ENCODE measurements around the gene MCMBP. TPM values are rescaled to one million over a fixed set of nuclear protein-coding genes. Genes with fewer than 3 reads are reported as not detected.

MCMBP gene
- total RNA-seq, 1 experiment from 2014 or later, result 87.1 TPM

GRCh38 chr10:119893845-119894427 lies 21.3 kb upstream of the MCMBP start:
- no peak overlapping the region for H2BK15ac ChIP-seq (ENCODE audit: low read depth, low read length)
- Mint-ChIP-seq H3K27me3 (ENCODE audit: low read depth) (no peaks in the 10 kb centered on the region; the same call in 1 of the 2 replicates), H3K4me3 (peak overlapping the region; percentile 93 to 94), H3K27ac (no peak overlapping the region), H3K9me3 (peaks cover 0 to 4% of the 10 kb centered on the region in 2 experiments; a peak in 3 of 5 replicates), H3K4me1 (peaks cover 15 to 17% of the 10 kb centered on the region in 2 experiments), H3K36me3 (ENCODE audit: insufficient read depth in 1 of 3, low read depth in 3 of 3) (peaks cover 24 to 40% (median 26%) of the 10 kb centered on the region in 3 experiments; a peak in 6 of 7 replicates)
- peak overlapping the region; percentile 99 for H3K4me2 ChIP-seq (ENCODE audit: insufficient read depth, insufficient read length, low read length)
- H2BK12ac ChIP-seq (ENCODE audit: insufficient read length, low read depth, low read length), result no peak overlapping the region
- no peak overlapping the region for H2BK5ac ChIP-seq (ENCODE audit: insufficient read length, low read length)
- no peaks in the 10 kb centered on the region for H3K4me1 ChIP-seq (ENCODE audit: insufficient read depth, low read length)
- H3K23ac ChIP-seq (ENCODE audit: insufficient read length, low read depth, low read length), result no peak overlapping the region
- no peak overlapping the region for H3K9ac ChIP-seq (ENCODE audit: extremely low read depth, insufficient read length, low read length)
- DNase-seq, result no peak
- H3K27me3 ChIP-seq (ENCODE audit: insufficient read depth, low read length), result no peaks in the 10 kb centered on the region
- H3K79me1 ChIP-seq (ENCODE audit: insufficient read depth, low read depth, low read length, poor library complexity, severe bottlenecking), result peaks cover 7% of the 10 kb centered on the region
- no peak overlapping the region for H3K14ac ChIP-seq (ENCODE audit: insufficient read depth, low read length)
- H2BK120ac ChIP-seq (ENCODE audit: low read depth, low read length, poor library complexity, severe bottlenecking), result no peak overlapping the region
- peaks cover 36% of the 10 kb centered on the region for H3K79me2 ChIP-seq (ENCODE audit: insufficient read depth, low read length)
- no peak overlapping the region for H2BK20ac ChIP-seq (ENCODE audit: low read depth, low read length, poor library complexity, severe bottlenecking)
- no peak overlapping the region for H3K18ac ChIP-seq (ENCODE audit: insufficient read length, low read depth, low read length)
- no peak overlapping the region for H4K91ac ChIP-seq (ENCODE audit: insufficient read length, low read depth, low read length)
- H4K5ac ChIP-seq (ENCODE audit: insufficient read length, low read depth, low read length), result no peak overlapping the region
- no peak overlapping the region for H2AK5ac ChIP-seq (ENCODE audit: insufficient read length, low read length)
- no peaks in the 10 kb centered on the region for H4K20me1 ChIP-seq (ENCODE audit: control insufficient read depth, insufficient read depth, insufficient read length)
- H2AFZ ChIP-seq (ENCODE audit: low read length), result no peak overlapping the region
- no peak overlapping the region for H3K4ac ChIP-seq (ENCODE audit: low read depth, low read length)
- no peak for TF ChIP-seq CTCF (conservative IDR thresholded peaks at IDR 0.05)
- H3K27ac ChIP-seq (ENCODE audit: insufficient read length, low read depth, low read length), result no peak overlapping the region
- H3K9me3 ChIP-seq (ENCODE audit: control insufficient read depth, low read depth, low read length), result no peaks in the 10 kb centered on the region
- no CpG with 5 or more reads among the region's 3 CpGs for WGBS (ENCODE audit: extremely low coverage, insufficient read length, low lambda C conversion rate)
- no peak overlapping the region for H3K56ac ChIP-seq (ENCODE audit: insufficient read length, low read depth, low read length)
- no peak overlapping the region for H4K8ac ChIP-seq (replicated peaks; ENCODE audit: insufficient read length, low read depth, low read length)
- no peak overlapping the region for H3T11ph ChIP-seq (ENCODE audit: low read length)
- H3K23me2 ChIP-seq (ENCODE audit: insufficient read length, low read depth, low read length, poor library complexity, severe bottlenecking), result peaks cover 4% of the 10 kb centered on the region
